K562 (cell line): Measurements from ENCODE around the gene MAN1A1. TPM values are rescaled to one million over a fixed set of nuclear protein-coding genes. Genes with fewer than 3 reads are reported as not detected.

ENCODE experiments used
- C11orf30 ChIP-seq: fragments of 450-650 bp; IDR thresholded peaks from 2 replicates; pipeline ENCODE4 v1.6.1; 2016; ENCODE audit warnings: low read depth, mild to moderate bottlenecking
- CHD4 ChIP-seq: fragments of 200-600 bp; sonication (generic); IDR thresholded peaks from 3 replicates; pipeline ENCODE4 v1.6.1; 2012; ENCODE audit warnings: low read depth, mild to moderate bottlenecking, mixed read lengths, low read length, inconsistent platforms; ENCODE audit not compliant: insufficient read depth, insufficient replicate concordance, poor library complexity, severe bottlenecking
- CSDE1 ChIP-seq, 2 experiments: fragments of 450-650 bp; IDR thresholded peaks; 2 replicates each; pipeline ENCODE4 v1.6.1; 2016; ENCODE audit warnings: mild to moderate bottlenecking in 1 of 2
- ETV6 ChIP-seq, 3 experiments: fragments of 150-350 bp in 1 of 3; sonication (generic) in 1 of 3; formaldehyde crosslinking in 1 of 3; IDR thresholded peaks; 2 replicates each; pipeline versions ENCODE4 v1.6.1 to v1.8.0; 2014 to 2022; ENCODE audit warnings: borderline replicate concordance in 2 of 3, low read depth in 2 of 3, antibody characterized with exemption in 1 of 3, low read length in 1 of 3, mild to moderate bottlenecking in 1 of 3, missing genetic modification reagents in 1 of 3
- FOXK2 ChIP-seq, 2 experiments: fragments of 450-650 bp; IDR thresholded peaks in 1 of 2; conservative IDR thresholded peaks in 1 of 2; 2 replicates each; pipeline ENCODE4 v1.6.1; 2016; ENCODE audit warnings: low read depth in 2 of 2, mild to moderate bottlenecking in 1 of 2
- GABPA ChIP-seq: fragments of 200-800 bp; sonication (Bioruptor generic); conservative IDR thresholded peaks from 2 replicates; pipeline ENCODE4 v1.6.1; 2016; ENCODE audit warnings: low read depth, missing genetic modification characterization, missing compliant biosample characterization
- GMEB1 ChIP-seq: fragments of 250-450 bp; sonication (Bioruptor Pico); IDR thresholded peaks from 2 replicates; pipeline ENCODE4 v1.4.0; 2020; ENCODE audit warnings: mild to moderate bottlenecking
- HLTF ChIP-seq: fragments of 450-650 bp; IDR thresholded peaks from 2 replicates; pipeline ENCODE4 v1.6.1; 2016
- MYNN ChIP-seq, 2 experiments: sonication (generic); formaldehyde crosslinking in 1 of 2; IDR thresholded peaks; 2 replicates each; pipeline versions ENCODE4 v1.5.0 to v1.6.1; 2016 to 2020; ENCODE audit warnings: antibody characterized with exemption in 1 of 2, missing genetic modification reagents in 1 of 2
- NBN ChIP-seq: fragments of 450-650 bp; IDR thresholded peaks from 2 replicates; pipeline ENCODE4 v1.6.1; 2016; ENCODE audit warnings: low read depth, mild to moderate bottlenecking
- NCOA6 ChIP-seq: fragments of 450-650 bp; IDR thresholded peaks from 2 replicates; pipeline ENCODE4 v1.6.1; 2017; ENCODE audit warnings: mild to moderate bottlenecking
- NELFE ChIP-seq: IDR thresholded peaks from 2 replicates; pipeline ENCODE4 v1.6.1; 2011; ENCODE audit warnings: mild to moderate bottlenecking; ENCODE audit not compliant: insufficient read depth, insufficient read length
- RBM14 ChIP-seq: fragments of 200-400 bp; formaldehyde crosslinking; IDR thresholded peaks from 2 replicates; pipeline ENCODE4 v1.6.1; 2018; ENCODE audit warnings: low read depth, mild to moderate bottlenecking, low read length, moderate library complexity, borderline replicate concordance; ENCODE audit not compliant: insufficient read depth
- SMC3 ChIP-seq: conservative IDR thresholded peaks from 2 replicates; pipeline ENCODE4 v1.6.1; 2011; ENCODE audit warnings: low read depth, low read length, improper control_type of control experiment; ENCODE audit not compliant: insufficient read depth
- SNAPC5 ChIP-seq: fragments of 250-450 bp; sonication (Bioruptor Pico); IDR thresholded peaks from 2 replicates; pipeline ENCODE4 v1.8.0; 2021; ENCODE audit warnings: moderate library complexity, mild to moderate bottlenecking, inconsistent platforms
- TEAD4 ChIP-seq, 2 experiments: sonication (generic) in 1 of 2; formaldehyde crosslinking in 1 of 2; IDR thresholded peaks; 2 replicates each; pipeline versions ENCODE4 v1.6.1 to v1.8.0; 2012 to 2022; ENCODE audit warnings: borderline replicate concordance in 1 of 2, inconsistent platforms in 1 of 2, low read length in 1 of 2, mild to moderate bottlenecking in 1 of 2, missing genetic modification reagents in 1 of 2
- ZNF146 ChIP-seq: IDR thresholded peaks from one replicate; pipeline ENCODE4 v1.6.1; 2018; ENCODE audit warnings: missing compliant biosample characterization; ENCODE audit not compliant: unreplicated experiment
- ZNF384 ChIP-seq: IDR thresholded peaks from 2 replicates; pipeline ENCODE4 v1.6.1; 2012; ENCODE audit warnings: low read depth, low read length, improper control_type of control experiment
- ZNF395 ChIP-seq: fragments of 200-800 bp; sonication (Bioruptor generic); IDR thresholded peaks from 2 replicates; pipeline ENCODE4 v1.6.1; 2017; ENCODE audit warnings: missing genetic modification characterization, missing compliant biosample characterization
- ZNF431 ChIP-seq: sonication (generic); formaldehyde crosslinking; IDR thresholded peaks from 2 replicates; pipeline ENCODE4 v1.8.0; 2022; ENCODE audit warnings: mild to moderate bottlenecking, missing genetic modification reagents
- ZNF584 ChIP-seq: fragments of 200-800 bp; sonication (Bioruptor generic); IDR thresholded peaks from 2 replicates; pipeline ENCODE4 v1.6.1; 2016; ENCODE audit warnings: low read depth, mild to moderate bottlenecking, missing genetic modification characterization, missing compliant biosample characterization
- ZNF79 ChIP-seq: fragments of 250-450 bp; sonication (Bioruptor Pico); IDR thresholded peaks from 2 replicates; pipeline ENCODE4 v1.4.0; 2020; ENCODE audit warnings: low read depth, mild to moderate bottlenecking, moderate library complexity
- ZNF830 ChIP-seq: fragments of 250-450 bp; sonication (Bioruptor Pico); IDR thresholded peaks from 2 replicates; pipeline ENCODE4 v1.5.0; 2021; ENCODE audit warnings: mild to moderate bottlenecking
- polyA plus RNA-seq, 8 experiments: library from polyadenylated mRNA; depleted of rRNA in 4 of 8; stranded (reverse) in 5 of 8; unstranded in 3 of 8; fragments of >200 nt; fragmentation: Nextera tagmentation in 2 of 8; fragmentation: Illumina TruSeq in 1 of 8; extraction: Ambion mirVana in 2 of 8; extraction: Trizol in 1 of 8; gene quantifications; 2 replicates each; pipeline versions ENCODE4 v1.2.1 to v1.2.3, GENCODE V29; 2011 to 2014; ENCODE audit warnings: inconsistent platforms in 1 of 8, missing spikeins in 1 of 8
- total RNA-seq, 7 experiments: library from RNA; depleted of rRNA in 6 of 7; stranded (reverse); fragments of >200 nt in 6 of 7; fragmentation: Illumina TruSeq in 2 of 7; extraction: Trizol in 2 of 7; gene quantifications; 2 replicates each; pipeline versions ENCODE4 v1.2.1 to v1.2.3, GENCODE V29; 2011 to 2021; ENCODE audit warnings: low replicate concordance in 1 of 7
- TF ChIP-seq, protein P1 (sequence below): sonication (generic); formaldehyde crosslinking; IDR thresholded peaks from 2 replicates; pipeline ENCODE4 v1.8.0; 2023; ENCODE audit warnings: mild to moderate bottlenecking, missing genetic modification reagents

The MAN1A1 gene
- total and polyA plus RNA-seq, 9 of the 15 experiments (the other 6 are each of a cell fraction or from before 2014, with no cell fraction given), result 24.5 to 78.4 (median 59.7) TPM

DNA sequence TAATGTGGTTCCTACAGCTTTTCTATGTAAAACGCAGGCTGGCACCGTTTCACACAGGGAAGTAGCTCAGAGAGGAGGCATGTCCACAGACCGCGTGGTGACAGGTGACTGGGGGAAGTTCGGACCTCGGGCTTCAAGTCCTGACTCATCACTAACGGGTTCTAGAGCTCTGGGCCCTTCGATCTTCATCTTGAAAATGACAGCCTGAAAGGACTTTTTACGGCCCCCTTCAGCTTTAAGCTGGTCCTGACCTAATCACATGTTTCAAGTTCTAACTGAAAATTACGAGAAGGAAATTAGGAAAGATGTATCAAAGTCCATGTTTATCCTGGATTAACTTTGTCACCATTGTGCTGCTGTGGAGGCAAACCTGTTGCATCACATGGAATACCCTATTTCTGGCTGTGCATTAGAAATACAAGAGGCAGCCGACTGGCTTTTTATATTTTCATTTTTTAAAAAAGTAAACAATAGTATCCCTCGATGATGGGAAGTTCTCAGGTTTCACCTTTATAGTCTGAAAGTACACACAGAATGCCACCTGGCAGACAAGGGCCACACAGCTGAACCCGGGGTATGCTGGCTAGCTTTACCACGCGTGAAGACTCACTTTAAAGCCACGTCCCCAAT is 2.0 kb downstream of the MAN1A1 start (continued):
- TF ChIP-seq ETV6 (IDR thresholded peaks at IDR 0.05; ENCODE audit: borderline replicate concordance in 1 of 2, low read depth in 2 of 2, low read length in 1 of 2) (no peak), ETV6 (CRISPR knock-in tag; IDR thresholded peaks at IDR 0.05; ENCODE audit: borderline replicate concordance) (no peak), GABPA (tag) (no peak), FOXK2 (conservative IDR thresholded peaks at IDR 0.05 in 1 of 2, IDR thresholded peaks at IDR 0.05 in 1 of 2; ENCODE audit: low read depth in 2 of 2) (peak; percentile 16 to 27; a peak in 1 of 4 replicates), MYNN (IDR thresholded peaks at IDR 0.05) (no peak), MYNN (CRISPR knock-in tag; IDR thresholded peaks at IDR 0.05) (no peak), NELFE (no peak), ZNF584 (CRISPR knock-in tag) (no peak), GMEB1 (CRISPR knock-in tag) (no peak), TEAD4 (IDR thresholded peaks at IDR 0.05; ENCODE audit: low read length) (peak; percentile 30; the same call in 1 of the 2 replicates), TEAD4 (CRISPR knock-in tag; IDR thresholded peaks at IDR 0.05; ENCODE audit: borderline replicate concordance) (no peak), NCOA6 (no peak), SMC3 (no peak), ZNF431 (CRISPR knock-in tag) (no peak), ZNF79 (CRISPR knock-in tag) (no peak), CHD4 (no peak), SNAPC5 (CRISPR knock-in tag) (no peak), ZNF830 (CRISPR knock-in tag) (no peak), C11orf30 (peak; percentile 92), ZNF395 (CRISPR knock-in tag) (no peak), CSDE1 (IDR thresholded peaks at IDR 0.05) (no peak), NBN (0 out of 2 replicates have a peak, but pooled peaks have one; percentile 30), ZNF146 (CRISPR knock-in tag) (no peak), HLTF (no peak), RBM14 (no peak), ZNF384 (no peak)
- TF ChIP-seq, protein P1, sequence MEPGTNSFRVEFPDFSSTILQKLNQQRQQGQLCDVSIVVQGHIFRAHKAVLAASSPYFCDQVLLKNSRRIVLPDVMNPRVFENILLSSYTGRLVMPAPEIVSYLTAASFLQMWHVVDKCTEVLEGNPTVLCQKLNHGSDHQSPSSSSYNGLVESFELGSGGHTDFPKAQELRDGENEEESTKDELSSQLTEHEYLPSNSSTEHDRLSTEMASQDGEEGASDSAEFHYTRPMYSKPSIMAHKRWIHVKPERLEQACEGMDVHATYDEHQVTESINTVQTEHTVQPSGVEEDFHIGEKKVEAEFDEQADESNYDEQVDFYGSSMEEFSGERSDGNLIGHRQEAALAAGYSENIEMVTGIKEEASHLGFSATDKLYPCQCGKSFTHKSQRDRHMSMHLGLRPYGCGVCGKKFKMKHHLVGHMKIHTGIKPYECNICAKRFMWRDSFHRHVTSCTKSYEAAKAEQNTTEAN (CRISPR knock-in tag), result no peak
